ENCODE data around the gene RHBG.

The RHBG gene

GRCh38 chr1:156373546-156373945 is 4.5 kb downstream of the RHBG start:
- Histone ChIP-seq H3K9me3 (ENCODE audit: insufficient read depth, low read length, severe bottlenecking) (no peaks in the 10 kb centered on the region), H3K4me3 (ENCODE audit: low read depth in 1 of 2, low read length in 2 of 2) (no peak overlapping the region), H2AFZ (ENCODE audit: low read depth, low read length) (no peak overlapping the region), H3K79me2 (ENCODE audit: insufficient read depth, low read length) (no peaks in the 10 kb centered on the region), H4K20me1 (ENCODE audit: insufficient read depth, low read length) (no peaks in the 10 kb centered on the region), H3K27me3 (ENCODE audit: insufficient read depth, low read length, poor library complexity) (no peaks in the 10 kb centered on the region), H3K4me1 (ENCODE audit: insufficient read depth, low read length) (no peaks in the 10 kb centered on the region), H3K4me2 (ENCODE audit: insufficient read depth, low read length) (no peak overlapping the region), H3K9ac (ENCODE audit: low read depth, low read length) (no peak overlapping the region), H3K36me3 (ENCODE audit: insufficient read depth, low read length) (no peaks in the 10 kb centered on the region), H3K27ac (ENCODE audit: low read length) (no peak overlapping the region)
- ATAC-seq (ENCODE audit: insufficient read depth, low read depth) (no peak), DNase-seq (no peak)
- TF ChIP-seq CTCF (IDR thresholded peaks at IDR 0.05; ENCODE audit: borderline replicate concordance, extremely low read depth, low read length, poor library complexity, severe bottlenecking) (no peak), EZH2 (IDR thresholded peaks at IDR 0.05; ENCODE audit: borderline replicate concordance, low read depth, low read length, severe bottlenecking) (no peak)

- Histone ChIP-seq H2AFZ (ENCODE audit: low read depth, low read length) (no peak overlapping the region), H3K4me3 (ENCODE audit: low read depth in 1 of 2, low read length in 2 of 2) (no peak overlapping the region), H3K27me3 (ENCODE audit: insufficient read depth, low read length, poor library complexity) (no peaks in the 10 kb centered on the region), H3K4me2 (ENCODE audit: insufficient read depth, low read length) (no peak overlapping the region), H3K4me1 (ENCODE audit: insufficient read depth, low read length) (no peaks in the 10 kb centered on the region), H4K20me1 (ENCODE audit: insufficient read depth, low read length) (no peaks in the 10 kb centered on the region), H3K79me2 (ENCODE audit: insufficient read depth, low read length) (no peaks in the 10 kb centered on the region), H3K27ac (ENCODE audit: low read length) (no peak overlapping the region), H3K36me3 (ENCODE audit: insufficient read depth, low read length) (no peaks in the 10 kb centered on the region), H3K9ac (ENCODE audit: low read depth, low read length) (no peak overlapping the region), H3K9me3 (ENCODE audit: insufficient read depth, low read length, severe bottlenecking) (no peaks in the 10 kb centered on the region)
- DNase-seq, result no peak
- ATAC-seq (ENCODE audit: insufficient read depth, low read depth), result no peak
- TF ChIP-seq CTCF (IDR thresholded peaks at IDR 0.05; ENCODE audit: borderline replicate concordance, extremely low read depth, low read length, poor library complexity, severe bottlenecking) (no peak), EZH2 (IDR thresholded peaks at IDR 0.05; ENCODE audit: borderline replicate concordance, low read depth, low read length, severe bottlenecking) (no peak)
Observed at GRCh38 chr1:156376146-156376545, 7.1 kb downstream of the RHBG start.

- no peak for DNase-seq
- H3K4me2 ChIP-seq (ENCODE audit: insufficient read depth, low read length), result no peak overlapping the region
- H3K27me3 ChIP-seq (ENCODE audit: insufficient read depth, low read length, poor library complexity), result no peaks in the 10 kb centered on the region
- H3K36me3 ChIP-seq (ENCODE audit: insufficient read depth, low read length), result no peaks in the 10 kb centered on the region
- no peaks in the 10 kb centered on the region for H3K4me1 ChIP-seq (ENCODE audit: insufficient read depth, low read length)
- H3K9me3 ChIP-seq (ENCODE audit: insufficient read depth, low read length, severe bottlenecking), result no peaks in the 10 kb centered on the region
- no peak overlapping the region for H3K9ac ChIP-seq (ENCODE audit: low read depth, low read length)
- no peak overlapping the region for H3K27ac ChIP-seq (ENCODE audit: low read length)
- no peak overlapping the region for H2AFZ ChIP-seq (ENCODE audit: low read depth, low read length)
- TF ChIP-seq EZH2 (IDR thresholded peaks at IDR 0.05; ENCODE audit: borderline replicate concordance, low read depth, low read length, severe bottlenecking) (no peak), CTCF (IDR thresholded peaks at IDR 0.05; ENCODE audit: borderline replicate concordance, extremely low read depth, low read length, poor library complexity, severe bottlenecking) (no peak)
- no peak overlapping the region for H3K4me3 ChIP-seq (ENCODE audit: low read depth in 1 of 2, low read length in 2 of 2)
- no peak for ATAC-seq (ENCODE audit: insufficient read depth, low read depth)
- H4K20me1 ChIP-seq (ENCODE audit: insufficient read depth, low read length), result no peaks in the 10 kb centered on the region
- H3K79me2 ChIP-seq (ENCODE audit: insufficient read depth, low read length), result no peaks in the 10 kb centered on the region
Observed at GRCh38 chr1:156376958-156377919, 8.2 kb downstream of the RHBG start.
